Central memory CD4-positive, alpha-beta T cell (primary cell): ENCODE measurements around the gene FOLR1.

Experiments used
- DNase-seq: peaks from one replicate; pipeline ENCODE4 v3.0.0; 2022

FOLR1 gene

DNA sequence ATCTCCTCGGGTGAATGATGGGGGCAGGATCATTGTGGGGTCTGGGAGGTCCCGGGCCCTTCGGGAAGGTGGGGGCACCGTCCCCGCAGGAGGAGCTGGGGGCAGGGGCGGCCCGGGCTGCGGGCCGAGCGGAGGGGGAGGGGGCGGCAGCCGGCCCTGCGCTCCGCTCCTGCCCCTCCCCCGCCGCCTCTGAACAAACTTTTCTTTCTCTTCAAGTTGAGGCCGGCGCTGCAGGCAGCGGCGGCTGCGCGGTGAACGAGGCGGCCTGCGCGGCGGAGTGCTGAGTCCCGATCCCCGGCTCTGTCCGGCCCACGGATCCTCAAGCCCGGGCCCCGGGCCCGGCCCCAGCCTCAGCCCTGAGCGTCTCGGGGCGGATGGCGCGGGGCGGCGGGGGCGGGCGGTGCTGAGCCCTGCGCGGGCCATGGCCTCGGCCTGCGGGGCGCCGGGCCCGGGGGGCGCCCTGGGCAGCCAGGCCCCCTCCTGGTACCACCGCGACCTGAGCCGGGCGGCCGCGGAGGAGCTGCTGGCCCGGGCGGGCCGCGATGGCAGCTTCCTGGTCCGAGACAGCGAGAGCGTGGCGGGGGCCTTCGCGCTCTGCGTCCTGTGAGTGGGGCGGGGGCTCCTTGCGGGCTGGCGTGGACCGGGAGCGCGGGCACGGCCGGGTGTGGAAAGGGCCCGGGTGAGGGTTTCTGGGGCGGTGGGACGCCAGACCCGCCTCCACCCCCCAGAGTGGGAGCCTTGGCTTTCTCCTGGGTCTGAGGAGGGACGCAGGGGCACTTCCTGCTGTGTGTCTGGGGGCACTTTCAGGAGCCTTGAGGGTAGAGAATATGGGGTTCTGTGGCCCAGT is 32.8 kb downstream of the FOLR1 start, which contains the start of gene INPPL1:
Gene INPPL1 (plus strand): TSS at position 204 of the 847 bp plus-strand sequence. CDS start 218 bp downstream, at position 422.
- DNase-seq = peak; percentile 20

DNA sequence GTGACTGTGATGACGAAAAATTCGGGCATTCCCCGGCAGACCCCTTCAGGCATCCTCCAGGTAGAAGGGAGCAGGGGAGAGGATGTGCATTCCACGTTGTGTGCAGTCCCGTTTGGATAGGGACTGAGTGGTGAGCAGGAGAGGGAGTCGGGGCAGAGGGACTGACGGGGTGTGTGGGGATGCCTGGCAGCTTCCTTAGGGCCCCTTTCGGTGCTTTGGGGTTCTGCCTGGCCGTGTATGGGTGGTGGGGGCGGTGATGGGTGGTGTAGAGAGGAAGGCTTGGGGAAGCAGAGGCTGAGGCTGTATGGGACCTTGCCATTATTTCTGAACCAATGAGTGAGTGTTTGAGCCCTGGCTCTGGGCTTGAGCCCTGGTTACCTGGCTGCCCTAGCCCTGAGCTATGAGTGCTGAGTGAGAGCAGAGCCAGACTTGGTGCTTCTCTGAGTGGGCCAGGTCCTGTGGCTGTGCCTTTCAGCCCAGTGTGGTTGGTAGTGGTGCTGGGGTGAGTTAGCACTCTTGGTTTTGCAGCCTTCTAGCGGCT is 33.5 kb downstream of the FOLR1 start:
- peak; percentile 24 for DNase-seq

DNA sequence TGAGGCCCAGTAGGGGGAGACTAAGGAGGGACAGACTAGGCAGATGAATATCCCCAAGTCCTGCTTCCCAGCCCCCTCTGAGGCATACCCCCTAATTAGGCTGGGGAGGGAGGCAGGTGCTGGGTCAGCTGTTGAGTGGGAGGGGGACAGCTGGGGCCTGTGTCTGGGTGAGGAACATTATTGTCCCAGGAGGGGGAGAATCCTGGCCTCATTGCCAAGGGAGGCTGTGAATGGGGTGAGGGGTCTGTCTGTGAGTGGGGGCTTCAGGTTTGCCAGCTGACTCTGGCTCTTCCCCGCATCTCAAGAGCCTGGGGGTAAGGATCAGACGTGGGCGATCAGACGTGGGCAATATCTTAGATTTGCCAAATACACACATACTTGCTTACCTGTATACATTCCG is 34.8 kb downstream of the FOLR1 start:
- DNase-seq = no peak

DNA sequence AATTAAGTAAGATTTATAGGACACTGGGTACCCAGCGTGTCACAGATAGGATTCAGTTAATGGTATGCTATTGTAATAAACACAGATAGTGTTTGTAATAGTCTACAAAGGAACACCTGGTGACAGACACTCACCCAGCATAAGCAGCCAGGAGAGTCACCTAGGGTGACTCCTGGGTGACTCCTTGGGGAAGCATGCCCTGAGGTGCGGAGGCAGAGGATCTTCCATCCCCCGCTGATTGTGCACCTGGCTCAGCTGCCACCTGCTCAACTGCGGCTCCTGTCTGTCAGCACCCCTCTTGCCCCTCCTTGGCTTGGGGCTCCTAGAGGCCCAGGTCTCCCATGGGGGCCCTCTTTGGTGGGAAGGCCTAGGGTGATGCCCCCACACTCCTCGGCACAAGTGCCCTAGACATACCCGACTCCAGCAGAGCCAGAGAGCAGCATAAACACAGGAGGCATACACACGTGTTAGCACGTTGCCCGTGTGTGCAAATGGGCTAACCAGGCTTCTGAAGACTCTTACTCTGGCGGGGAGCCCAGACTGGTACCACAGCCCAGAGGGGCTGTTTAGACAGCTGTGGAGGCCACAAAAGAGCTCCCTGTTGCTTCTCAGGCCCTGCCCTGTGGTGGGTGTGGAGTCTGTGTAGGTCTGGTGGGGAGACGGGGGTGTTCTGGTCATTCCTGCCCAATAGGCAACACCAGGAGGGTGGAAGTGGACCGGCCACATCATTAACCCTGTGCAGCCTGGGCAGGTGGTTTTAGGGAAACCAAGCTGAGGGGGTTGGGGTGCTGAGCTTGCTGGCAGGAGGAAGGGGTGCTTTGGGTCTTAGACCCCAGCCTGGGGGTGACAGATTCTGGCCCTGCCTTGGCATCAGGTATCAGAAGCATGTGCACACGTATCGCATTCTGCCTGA is 35.6 kb downstream of the FOLR1 start:
- no peak for DNase-seq

GRCh38 chr11:72228229-72228843 is 36.4 kb downstream of the FOLR1 start:
- DNase-seq = no peak

DNA sequence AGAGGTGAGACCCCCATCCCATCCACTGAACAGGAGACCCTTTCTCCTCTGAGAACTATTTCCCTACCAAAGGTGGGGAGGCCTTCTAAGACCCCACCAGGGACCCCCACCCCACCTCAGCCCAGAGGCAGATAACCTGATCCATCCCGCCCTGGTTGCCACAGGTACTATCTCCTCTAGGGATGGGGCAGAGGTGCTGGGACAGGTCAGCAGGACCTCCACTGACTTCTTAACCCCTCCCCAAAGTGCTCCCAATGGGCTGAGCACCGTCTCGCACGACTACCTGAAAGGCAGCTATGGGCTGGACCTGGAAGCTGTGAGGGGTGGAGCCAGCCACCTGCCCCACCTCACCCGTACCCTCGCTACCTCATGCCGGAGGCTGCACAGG is 36.9 kb downstream of the FOLR1 start:
- no peak for DNase-seq

- no peak for DNase-seq
These were observed 37.5 kb downstream of the FOLR1 start for GRCh38 chr11:72229336-72229924.

GRCh38 chr11:72229925-72230763 is 38.2 kb downstream of the FOLR1 start:
- no peak for DNase-seq

DNA sequence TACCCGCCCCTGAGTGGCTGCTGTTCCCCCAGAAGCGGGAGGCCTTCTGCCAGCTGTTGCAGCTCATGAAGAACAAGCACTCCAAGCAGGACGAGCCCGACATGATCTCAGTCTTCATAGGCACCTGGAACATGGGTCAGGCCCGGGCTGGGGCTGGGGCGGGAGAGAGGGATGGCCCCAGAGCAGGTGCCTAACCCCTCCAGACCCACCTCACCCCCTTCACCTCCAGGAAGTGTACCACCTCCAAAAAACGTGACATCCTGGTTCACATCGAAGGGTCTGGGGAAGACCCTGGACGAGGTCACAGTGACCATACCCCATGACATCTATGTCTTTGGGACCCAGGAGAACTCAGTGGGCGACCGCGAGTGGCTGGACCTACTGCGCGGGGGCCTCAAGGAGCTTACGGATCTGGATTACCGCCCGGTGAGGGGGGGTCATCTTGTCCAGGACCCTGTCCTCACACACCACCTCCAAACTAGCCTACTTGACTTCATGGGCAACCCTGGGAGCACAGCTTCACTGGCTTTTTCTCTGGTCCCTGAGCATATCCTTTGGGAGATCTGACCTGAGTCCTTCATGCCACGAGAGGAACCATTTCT is 38.9 kb downstream of the FOLR1 start:
- no peak for DNase-seq

DNA sequence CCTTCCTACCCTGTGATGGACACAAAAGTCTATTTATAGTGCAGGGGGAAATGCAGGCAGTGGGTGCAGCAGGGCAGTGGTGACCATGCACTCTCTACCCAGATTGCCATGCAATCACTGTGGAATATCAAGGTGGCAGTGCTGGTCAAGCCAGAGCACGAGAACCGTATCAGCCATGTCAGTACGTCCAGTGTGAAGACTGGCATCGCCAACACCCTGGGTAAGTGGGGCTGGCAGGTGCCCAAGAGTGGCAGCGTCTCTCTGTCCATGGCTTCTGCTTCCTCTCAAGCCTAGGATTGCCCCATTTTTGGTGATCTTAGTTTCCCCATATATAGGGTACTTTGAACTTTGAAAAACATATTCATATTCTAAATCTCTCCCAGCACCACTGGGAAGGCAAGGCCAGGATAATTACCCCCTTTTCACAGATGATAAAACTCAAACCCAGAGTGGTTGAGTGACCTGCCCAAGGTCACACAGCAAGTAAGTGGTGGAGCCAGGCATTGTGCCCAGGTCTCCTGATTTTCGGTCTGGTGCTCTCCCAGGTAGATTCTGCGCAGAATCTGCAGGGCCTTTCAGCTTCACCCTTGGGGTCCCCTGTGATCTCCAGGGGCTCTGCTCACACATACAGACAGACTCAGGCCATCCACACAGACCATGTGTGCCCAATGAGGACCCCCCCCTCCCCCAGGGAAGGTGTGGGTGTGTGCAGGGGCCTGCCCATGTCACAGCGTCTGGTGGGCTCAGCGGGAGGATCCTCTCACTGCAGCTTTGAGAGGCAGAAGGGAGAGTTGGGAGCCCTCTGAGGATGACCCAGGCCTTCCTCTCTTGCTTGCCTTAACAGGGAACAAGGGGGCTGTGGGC is 39.7 kb downstream of the FOLR1 start:
- DNase-seq = no peak

DNA sequence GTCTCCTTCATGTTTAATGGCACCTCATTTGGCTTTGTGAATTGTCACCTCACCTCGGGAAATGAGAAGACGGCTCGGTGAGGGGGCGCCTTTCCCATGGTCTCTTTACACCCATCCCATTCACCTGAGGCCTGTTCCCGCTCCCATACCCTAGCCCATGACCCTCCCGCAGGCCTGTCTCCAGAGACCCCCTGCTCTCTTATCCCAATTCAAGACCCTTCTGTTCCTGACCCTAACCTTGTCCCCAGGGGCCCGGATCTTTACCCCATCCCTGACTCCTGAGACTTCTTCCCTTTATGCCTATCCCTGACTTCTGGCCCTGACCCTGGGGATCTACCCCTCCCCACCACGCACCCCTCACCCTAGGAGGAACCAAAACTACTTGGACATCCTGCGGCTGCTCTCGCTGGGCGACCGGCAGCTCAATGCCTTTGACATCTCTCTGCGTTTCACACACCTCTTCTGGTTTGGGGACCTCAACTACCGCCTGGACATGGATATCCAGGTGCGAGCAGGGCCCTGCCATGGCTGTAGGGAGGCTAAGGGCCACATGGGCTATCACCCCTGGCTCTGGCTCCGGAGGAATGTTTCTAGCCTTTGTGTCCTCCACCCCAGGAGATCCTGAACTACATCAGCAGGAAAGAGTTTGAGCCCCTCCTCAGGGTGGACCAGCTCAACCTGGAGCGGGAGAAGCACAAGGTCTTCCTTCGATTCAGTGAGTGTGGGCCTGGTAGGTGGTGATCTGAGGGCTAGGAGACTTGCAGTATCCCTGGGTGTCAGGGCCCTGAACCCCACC is 40.5 kb downstream of the FOLR1 start:
- no peak for DNase-seq

- no peak for DNase-seq
These were observed 41.3 kb downstream of the FOLR1 start for GRCh38 chr11:72233056-72233772.

- no peak for DNase-seq
These were observed 42.0 kb downstream of the FOLR1 start for GRCh38 chr11:72233773-72234513.

- DNase-seq = no peak
These were observed 42.5 kb downstream of the FOLR1 start for GRCh38 chr11:72234514-72234830.

DNA sequence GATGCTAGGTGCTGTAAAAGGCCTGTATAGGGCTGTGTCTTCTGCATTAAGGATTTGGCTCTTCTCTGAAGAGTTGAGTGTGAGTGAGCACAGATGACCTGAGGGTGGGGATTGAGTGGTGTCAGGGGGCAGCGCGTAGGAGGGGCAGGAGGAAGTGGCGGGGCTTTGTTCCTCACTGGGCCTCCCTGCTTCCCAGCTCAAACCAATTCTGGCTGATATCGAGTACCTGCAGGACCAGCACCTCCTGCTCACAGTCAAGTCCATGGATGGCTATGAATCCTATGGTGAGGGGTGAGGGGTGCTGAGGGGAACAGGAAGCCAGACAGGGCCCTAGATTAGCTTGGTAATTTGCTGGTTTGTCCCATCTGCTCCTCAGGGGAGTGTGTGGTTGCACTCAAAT is 43.0 kb downstream of the FOLR1 start:
- no peak for DNase-seq

DNA sequence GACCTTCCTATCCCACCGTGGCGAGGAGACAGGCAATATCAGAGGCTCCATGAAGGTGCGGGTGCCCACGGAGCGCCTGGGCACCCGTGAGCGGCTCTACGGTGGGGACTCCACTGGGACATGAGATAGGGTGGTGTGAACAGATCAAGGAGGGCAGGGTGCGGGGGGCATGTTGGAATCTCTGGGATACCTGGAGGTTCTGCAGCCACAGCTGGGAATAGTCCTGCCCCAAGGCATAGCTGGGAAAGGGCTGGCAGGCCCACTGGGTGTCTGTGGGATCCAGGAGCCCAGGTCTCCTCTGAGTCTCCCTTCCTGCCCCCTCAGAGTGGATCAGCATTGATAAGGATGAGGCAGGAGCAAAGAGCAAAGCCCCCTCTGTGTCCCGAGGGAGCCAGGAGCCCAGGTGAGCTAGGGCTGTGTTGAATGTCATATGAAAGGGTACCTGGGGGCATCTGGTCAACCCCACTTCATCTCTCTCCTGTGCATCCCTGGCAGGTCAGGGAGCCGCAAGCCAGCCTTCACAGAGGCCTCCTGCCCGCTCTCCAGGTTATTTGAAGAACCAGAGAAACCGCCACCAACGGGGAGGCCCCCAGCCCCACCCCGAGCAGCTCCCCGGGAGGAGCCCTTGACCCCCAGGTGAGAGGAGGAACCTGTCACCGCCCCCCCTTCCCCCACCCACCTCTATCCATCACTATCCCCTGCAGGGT is 43.6 kb downstream of the FOLR1 start:
- DNase-seq = no peak

DNA sequence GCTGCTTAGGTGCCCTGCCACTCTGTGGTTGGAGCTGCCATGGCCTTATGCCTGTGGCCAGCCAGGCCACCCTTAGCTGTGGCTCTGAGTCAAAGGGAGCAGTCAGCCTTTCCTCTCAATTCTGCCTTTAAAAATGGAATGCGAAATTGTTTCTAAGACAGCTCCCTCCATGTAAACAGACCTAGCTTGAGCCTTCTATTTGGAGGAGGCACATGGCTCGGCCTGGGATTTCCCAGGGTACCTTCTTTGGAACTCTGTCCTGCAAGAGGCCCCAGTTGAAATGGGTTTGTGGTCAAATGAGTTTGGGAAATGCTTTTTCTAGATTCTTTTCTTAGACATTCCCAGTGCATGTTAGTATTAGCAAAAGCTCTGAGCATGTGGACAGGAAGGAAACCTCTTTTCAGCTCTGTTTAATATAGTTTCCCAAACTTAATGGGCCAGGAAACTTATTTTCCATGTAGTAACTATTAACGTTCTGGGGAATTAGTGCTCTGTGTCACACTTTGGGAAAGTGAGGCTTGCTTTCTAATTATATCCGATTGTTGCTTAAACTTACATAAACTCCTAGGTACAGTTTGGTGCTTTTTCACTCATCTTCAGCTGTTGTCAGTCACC is 44.2 kb downstream of the FOLR1 start:
- no peak for DNase-seq
